H1 (cell line): ENCODE measurements around the gene CDH12. TPM values are rescaled to one million over a fixed set of nuclear protein-coding genes. Genes with fewer than 3 reads are reported as not detected.

Experiments used
- CTCF ChIA-PET: fragments of 300-600 bp; sonication (Branson Sonifier 250); formaldehyde crosslinking; loops from one replicate; lab custom pipeline; 2021; ENCODE audit not compliant: partially characterized antibody; lab: Charles Lee
- POLR2A ChIA-PET: fragments of 300-600 bp; sonication (Branson Sonifier 250); formaldehyde crosslinking; loops from one replicate; lab custom pipeline; 2021; ENCODE audit warnings: inconsistent platforms; ENCODE audit not compliant: partially characterized antibody; lab: Charles Lee
- DNase-seq, 2 experiments: peaks; one replicate each; pipeline versions ENCODE4 v3.0.0 to v3.0.0-alpha.2; 2010 to 2022; ENCODE audit warnings: low spot score in 2 of 2, low read depth in 1 of 2, mixed read lengths in 1 of 2
- FAIRE-seq: peaks from 2 replicates; lab custom pipeline; 2011; peaks lifted over from hg19 to GRCh38; lab: Jason Lieb, UNC
- H2AFZ ChIP-seq: 2 replicates; pipeline ENCODE4 v1.8.1; 2012; ENCODE audit warnings: low read length, inconsistent platforms
- H2AK5ac ChIP-seq: 2 replicates; pipeline ENCODE4 v1.6.1; 2013; ENCODE audit warnings: low read depth, low read length
- H2BK120ac ChIP-seq: replicated peaks from 2 replicates; pipeline ENCODE3; 2013; ENCODE audit warnings: low read depth, low read length, inconsistent platforms
- H2BK12ac ChIP-seq: 2 replicates; pipeline ENCODE4 v1.6.1; 2013; ENCODE audit warnings: low read depth, low read length
- H2BK15ac ChIP-seq: 2 replicates; pipeline ENCODE4 v1.6.1; 2013; ENCODE audit warnings: low read length
- H2BK20ac ChIP-seq: 2 replicates; pipeline ENCODE4 v1.6.1; 2013; ENCODE audit warnings: low read length
- H2BK5ac ChIP-seq: 2 replicates; pipeline ENCODE4 v1.6.1; 2013; ENCODE audit warnings: low read depth, low read length
- H3K14ac ChIP-seq: 2 replicates; pipeline ENCODE4 v1.6.1; 2013; ENCODE audit warnings: inconsistent platforms; ENCODE audit not compliant: insufficient read length
- H3K18ac ChIP-seq: 2 replicates; pipeline ENCODE4 v1.6.1; 2013; ENCODE audit warnings: low read length; ENCODE audit errors: extremely low read depth
- H3K23ac ChIP-seq: 2 replicates; pipeline ENCODE4 v1.6.1; 2013; ENCODE audit warnings: inconsistent platforms; ENCODE audit not compliant: insufficient read length
- H3K23me2 ChIP-seq: 2 replicates; pipeline ENCODE4 v1.6.1; 2013; ENCODE audit warnings: low read depth, low read length
- H3K27ac ChIP-seq: 2 replicates; pipeline ENCODE4 v1.6.1; 2011; ENCODE audit warnings: low read depth, low read length, inconsistent platforms
- H3K27me3 ChIP-seq, 4 experiments: replicated peaks in 1 of 4; 1 replicate in 1 of 4; 2 replicates in 3 of 4; pipeline versions ENCODE4 v1.6.1 to v1.8.1; 2011 to 2013; ENCODE audit warnings: low read length in 3 of 4, mild to moderate bottlenecking in 3 of 4, inconsistent platforms in 2 of 4, mixed read lengths in 2 of 4, moderate library complexity in 1 of 4; ENCODE audit not compliant: control insufficient read depth in 3 of 4, insufficient read depth in 3 of 4; ENCODE audit errors: extremely low read depth in 1 of 4
- H3K36me3 ChIP-seq, 4 experiments: 2 replicates each; pipeline versions ENCODE4 v1.6.1 to v1.8.1; 2011 to 2013; ENCODE audit warnings: mild to moderate bottlenecking in 4 of 4, low read length in 3 of 4, moderate library complexity in 2 of 4, control low read depth in 1 of 4, inconsistent platforms in 1 of 4; ENCODE audit not compliant: insufficient read depth in 4 of 4, control insufficient read depth in 2 of 4
- H3K4ac ChIP-seq: replicated peaks from 2 replicates; pipeline ENCODE3; 2013; ENCODE audit warnings: low read length, low read depth, mixed read lengths, inconsistent platforms; ENCODE audit not compliant: insufficient read length
- H3K4me1 ChIP-seq, 4 experiments: replicated peaks in 1 of 4; 1 replicate in 1 of 4; 2 replicates in 3 of 4; pipeline versions ENCODE4 v1.6.1 to v1.8.1; 2011 to 2013; ENCODE audit warnings: low read length in 3 of 4, inconsistent platforms in 2 of 4, mixed read lengths in 1 of 4; ENCODE audit not compliant: insufficient read depth in 4 of 4, control insufficient read depth in 3 of 4
- H3K4me2 ChIP-seq, 2 experiments: 2 replicates each; pipeline versions ENCODE4 v1.6.1 to v1.8.1; 2011 to 2013; ENCODE audit warnings: low read depth in 2 of 2, low read length in 2 of 2, control low read depth in 1 of 2, inconsistent platforms in 1 of 2, mild to moderate bottlenecking in 1 of 2; ENCODE audit not compliant: insufficient read depth in 1 of 2
- H3K4me3 ChIP-seq, 4 experiments: fragments of 200-600, 300-600 bp in 1 of 4; sonication (generic), shearing (Covaris generic), sonication (Bioruptor Twin) in 1 of 4; 2 replicates each; pipeline versions ENCODE4 v1.5.1 to v1.8.1; 2011 to 2016; ENCODE audit warnings: low read length in 4 of 4, low read depth in 3 of 4, control low read depth in 2 of 4, inconsistent platforms in 2 of 4, mild to moderate bottlenecking in 2 of 4, mixed read lengths in 1 of 4, moderate library complexity in 1 of 4; ENCODE audit not compliant: insufficient read depth in 2 of 4; ENCODE audit errors: extremely low read depth in 1 of 4
- H3K56ac ChIP-seq: replicated peaks from 2 replicates; pipeline ENCODE3; 2013; ENCODE audit warnings: low read depth, mild to moderate bottlenecking, mixed read lengths, low read length, inconsistent platforms; ENCODE audit not compliant: insufficient read length
- H3K79me1 ChIP-seq: 2 replicates; pipeline ENCODE4 v1.6.1; 2013; ENCODE audit warnings: low read depth, low read length, control low read depth
- H3K79me2 ChIP-seq, 2 experiments: 2 replicates each; pipeline versions ENCODE4 v1.6.1 to v1.8.1; 2012 to 2013; ENCODE audit warnings: low read length in 2 of 2, mild to moderate bottlenecking in 2 of 2, inconsistent platforms in 1 of 2; ENCODE audit not compliant: insufficient read depth in 2 of 2, control insufficient read depth in 1 of 2
- H3K9ac ChIP-seq, 4 experiments: replicated peaks in 1 of 4; 1 replicate in 1 of 4; 2 replicates in 3 of 4; pipeline versions ENCODE4 v1.6.1 to v1.8.1; 2011 to 2013; ENCODE audit warnings: low read depth in 3 of 4, low read length in 3 of 4, control low read depth in 2 of 4, mild to moderate bottlenecking in 2 of 4, moderate library complexity in 2 of 4, inconsistent platforms in 1 of 4; ENCODE audit errors: extremely low read depth in 1 of 4
- H3K9me3 ChIP-seq, 2 experiments: 2 replicates each; pipeline versions ENCODE4 v1.6.1 to v1.8.1; 2012 to 2013; ENCODE audit warnings: mild to moderate bottlenecking in 2 of 2, moderate library complexity in 2 of 2, control low read depth in 1 of 2, inconsistent platforms in 1 of 2, low read depth in 1 of 2, low read length in 1 of 2, mixed read lengths in 1 of 2; ENCODE audit not compliant: insufficient read depth in 2 of 2
- H4K20me1 ChIP-seq, 2 experiments: replicated peaks in 1 of 2; 2 replicates each; pipeline versions ENCODE3 to v1.8.1; 2011 to 2013; ENCODE audit warnings: inconsistent platforms in 2 of 2, low read length in 2 of 2, mild to moderate bottlenecking in 1 of 2; ENCODE audit not compliant: insufficient read depth in 2 of 2, control insufficient read depth in 1 of 2
- H4K5ac ChIP-seq: 2 replicates; pipeline ENCODE4 v1.6.1; 2013; ENCODE audit warnings: low read length, low read depth, mixed read lengths, inconsistent platforms; ENCODE audit not compliant: insufficient read length
- H4K8ac ChIP-seq: 2 replicates; pipeline ENCODE4 v1.8.0; 2013; ENCODE audit warnings: mild to moderate bottlenecking, moderate library complexity, low read length, inconsistent platforms; ENCODE audit not compliant: insufficient read depth; ENCODE audit errors: extremely low read depth
- H4K91ac ChIP-seq: replicated peaks from 2 replicates; pipeline ENCODE3; 2013; ENCODE audit warnings: low read length, mixed read lengths, inconsistent platforms; ENCODE audit not compliant: insufficient read length
- CBX8 ChIP-seq: fragments of 300-800, 300-1000 bp; sonication (generic); IDR thresholded peaks from 2 replicates; pipeline ENCODE4 v1.7.1; 2016; ENCODE audit warnings: low read depth, low read length, borderline replicate concordance
- EP300 ChIP-seq, 2 experiments: IDR thresholded peaks; 1 replicate in 1 of 2; 2 replicates in 1 of 2; pipeline ENCODE4 v1.6.1; 2011 to 2012; ENCODE audit warnings: low read depth in 2 of 2, low read length in 2 of 2, mild to moderate bottlenecking in 2 of 2, borderline replicate concordance in 1 of 2, inconsistent platforms in 1 of 2, moderate library complexity in 1 of 2
- FOSL1 ChIP-seq: IDR thresholded peaks from 2 replicates; pipeline ENCODE4 v1.6.1; 2011; ENCODE audit warnings: mild to moderate bottlenecking, low read depth, low read length, moderate library complexity; ENCODE audit not compliant: insufficient read depth
- JUN ChIP-seq: IDR thresholded peaks from 2 replicates; pipeline ENCODE4 v1.6.1; 2011; ENCODE audit warnings: low read depth, mild to moderate bottlenecking, improper control_type of control experiment, low read length
- MAFK ChIP-seq: IDR thresholded peaks from 2 replicates; pipeline ENCODE4 v1.6.1; 2012; ENCODE audit warnings: low read depth, mild to moderate bottlenecking, improper control_type of control experiment, low read length
- RAD21 ChIP-seq, 2 experiments: IDR thresholded peaks in 1 of 2; conservative IDR thresholded peaks in 1 of 2; 2 replicates each; pipeline ENCODE4 v1.6.1; 2011; ENCODE audit warnings: low read depth in 2 of 2, low read length in 2 of 2, improper control_type of control experiment in 1 of 2, inconsistent platforms in 1 of 2, mild to moderate bottlenecking in 1 of 2, moderate library complexity in 1 of 2
- TBP ChIP-seq: IDR thresholded peaks from 2 replicates; pipeline ENCODE4 v1.6.1; 2011; ENCODE audit warnings: low read depth, low read length, improper control_type of control experiment
- WGBS, 2 experiments: shearing (Covaris generic) in 1 of 2; methylation state at CpG; one replicate each; pipeline versions ENCODE4 v1.1.6 to v1.1.7; 2013 to 2015; ENCODE audit warnings: low lambda C conversion rate in 2 of 2, mixed read lengths in 2 of 2, inconsistent platforms in 1 of 2, low coverage in 1 of 2, missing lambda C conversion rate in 1 of 2; ENCODE audit not compliant: insufficient replicate concordance in 2 of 2, insufficient coverage in 1 of 2, insufficient read length in 1 of 2; ENCODE audit errors: extremely low coverage in 1 of 2, missing lambda C conversion rate in 1 of 2; 5-methylcytosine and 5-hydroxymethylcytosine counted together
- polyA plus RNA-seq, 7 experiments: library from polyadenylated mRNA; depleted of rRNA in 3 of 7; stranded (reverse) in 5 of 7; unstranded in 2 of 7; fragments of >200 nt in 5 of 7; fragments of 200-250 nt in 2 of 7; gene quantifications; 1 replicate in 5 of 7; 2 replicates in 1 of 7; 4 replicates in 1 of 7; pipeline versions ENCODE4 v1.2.1 to v1.2.3, GENCODE V29; 2011 to 2013; ENCODE audit warnings: missing spikeins in 2 of 7, mixed read lengths in 2 of 7
- total RNA-seq: library from RNA; stranded (reverse); fragmentation: NEBNext Ultra II Directional; extraction: Animal tissue kit (Norgen Biotek cat#: 25700); gene quantifications from 2 replicates; pipeline ENCODE4 v1.2.1, GENCODE V29; 2021
- TF ChIP-seq, protein P1 (sequence below): IDR thresholded peaks from 2 replicates; pipeline ENCODE4 v1.6.1; 2012; ENCODE audit warnings: low read length, inconsistent platforms

Gene CDH12
- total and polyA plus RNA-seq, 2 of the 8 experiments (the other 6 are each of a cell fraction or from before 2014, with no cell fraction given): 0.03 TPM; not detected in 1

DNA sequence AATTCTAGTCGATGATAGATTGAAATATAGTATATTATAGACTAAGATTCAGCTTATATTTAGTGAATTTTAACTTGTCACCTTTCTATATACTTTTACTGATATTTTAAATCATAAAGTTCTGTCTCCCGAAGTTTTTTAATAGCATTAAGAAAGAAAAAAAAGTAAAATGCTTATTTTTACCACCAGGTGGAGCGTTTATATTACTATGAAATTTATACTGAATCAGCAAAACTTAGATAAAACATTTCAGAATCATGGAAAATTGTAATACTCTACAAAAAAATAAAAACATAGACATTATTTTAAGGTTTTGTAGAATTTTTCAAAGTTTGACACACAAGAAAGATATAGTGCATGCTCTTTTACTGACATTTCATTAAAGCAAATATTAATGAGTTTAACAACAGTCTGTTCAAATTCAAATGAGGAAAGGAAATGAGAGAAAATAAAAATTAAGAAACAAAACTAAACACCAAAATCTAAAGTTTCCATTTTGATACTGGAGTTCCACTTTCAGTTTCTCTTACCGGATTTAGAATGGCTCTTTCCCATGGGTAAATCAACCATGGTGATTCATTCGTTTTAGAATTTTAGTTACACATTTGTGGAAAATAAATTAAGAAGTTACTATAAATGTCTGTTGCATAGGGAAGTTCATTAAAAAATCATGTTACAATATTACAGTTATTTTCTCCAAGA is 1035.3 kb downstream of the CDH12 start:
- H2BK5ac ChIP-seq: no peak overlapping the region
- 64% methylated on average over 5 of the region's 5 CpGs; no CpG with 5 or more reads in 1 of the 2 experiments for WGBS, 2 experiments
- H3K18ac ChIP-seq: no peak overlapping the region
- no peak overlapping the region for H3K4me3 ChIP-seq
- no peaks in the 10 kb centered on the region for H3K4me1 ChIP-seq
- ChIA-PET POLR2A (no interaction called here), CTCF (interaction anchor here (0.8 to 1.5 kb wide), 2 partner anchors 77 to 560 kb away, joined by 3 to 4 read pairs; no protein-coding TSS in a partner anchor)
- no peak overlapping the region for H2BK120ac ChIP-seq
- no peak overlapping the region for H2AFZ ChIP-seq
- no peaks in the 10 kb centered on the region for H4K20me1 ChIP-seq
- no peak overlapping the region for H4K8ac ChIP-seq
- no peak overlapping the region for H3K23ac ChIP-seq
- DNase-seq (no peak), FAIRE-seq (no peak)
- no peak overlapping the region for H2BK15ac ChIP-seq
- H3K79me1 ChIP-seq: no peaks in the 10 kb centered on the region
- H3K56ac ChIP-seq: no peak overlapping the region
- no peak overlapping the region for H4K5ac ChIP-seq
- H3K27ac ChIP-seq: no peak overlapping the region
- H3K79me2 ChIP-seq: no peaks in the 10 kb centered on the region
- no peaks in the 10 kb centered on the region for H3K27me3 ChIP-seq
- no peak overlapping the region for H4K91ac ChIP-seq
- H2BK12ac ChIP-seq: no peak overlapping the region
- H3K4me2 ChIP-seq: no peak overlapping the region
- TF ChIP-seq JUN (no peak), MAFK (peak; percentile 94), TBP (no peak), EP300 (IDR thresholded peaks at IDR 0.05; ENCODE audit: borderline replicate concordance in 1 of 2, low read depth in 2 of 2, low read length in 2 of 2) (no peak), CBX8 (no peak), FOSL1 (no peak), RAD21 (IDR thresholded peaks at IDR 0.05 in 1 of 2, conservative IDR thresholded peaks at IDR 0.05 in 1 of 2; ENCODE audit: low read depth in 2 of 2, low read length in 2 of 2) (no peak; a peak in 1 of 4 replicates)
- TF ChIP-seq, protein P1, sequence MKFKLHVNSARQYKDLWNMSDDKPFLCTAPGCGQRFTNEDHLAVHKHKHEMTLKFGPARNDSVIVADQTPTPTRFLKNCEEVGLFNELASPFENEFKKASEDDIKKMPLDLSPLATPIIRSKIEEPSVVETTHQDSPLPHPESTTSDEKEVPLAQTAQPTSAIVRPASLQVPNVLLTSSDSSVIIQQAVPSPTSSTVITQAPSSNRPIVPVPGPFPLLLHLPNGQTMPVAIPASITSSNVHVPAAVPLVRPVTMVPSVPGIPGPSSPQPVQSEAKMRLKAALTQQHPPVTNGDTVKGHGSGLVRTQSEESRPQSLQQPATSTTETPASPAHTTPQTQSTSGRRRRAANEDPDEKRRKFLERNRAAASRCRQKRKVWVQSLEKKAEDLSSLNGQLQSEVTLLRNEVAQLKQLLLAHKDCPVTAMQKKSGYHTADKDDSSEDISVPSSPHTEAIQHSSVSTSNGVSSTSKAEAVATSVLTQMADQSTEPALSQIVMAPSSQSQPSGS: no peak
- H3K4ac ChIP-seq: no peak overlapping the region
- no peaks in the 10 kb centered on the region for H3K23me2 ChIP-seq
- no peaks in the 10 kb centered on the region for H3K36me3 ChIP-seq
- H2AK5ac ChIP-seq: no peak overlapping the region
- H2BK20ac ChIP-seq: no peak overlapping the region
- no peaks in the 10 kb centered on the region for H3K9me3 ChIP-seq
- no peak overlapping the region for H3K14ac ChIP-seq
- no peak overlapping the region for H3K9ac ChIP-seq
